Activated T-helper 9 cell treated with anti-CD3 and anti-CD28 coated beads, Interleukin-2, amount 50 U/mL, for 16 hours (primary cell): ENCODE measurements around the gene PRICKLE2.

Source experiments
- DNase-seq: peaks from one replicate; pipeline ENCODE4 v3.0.0-alpha.2; 2020; ENCODE audit warnings: low read depth

The PRICKLE2 gene

DNA sequence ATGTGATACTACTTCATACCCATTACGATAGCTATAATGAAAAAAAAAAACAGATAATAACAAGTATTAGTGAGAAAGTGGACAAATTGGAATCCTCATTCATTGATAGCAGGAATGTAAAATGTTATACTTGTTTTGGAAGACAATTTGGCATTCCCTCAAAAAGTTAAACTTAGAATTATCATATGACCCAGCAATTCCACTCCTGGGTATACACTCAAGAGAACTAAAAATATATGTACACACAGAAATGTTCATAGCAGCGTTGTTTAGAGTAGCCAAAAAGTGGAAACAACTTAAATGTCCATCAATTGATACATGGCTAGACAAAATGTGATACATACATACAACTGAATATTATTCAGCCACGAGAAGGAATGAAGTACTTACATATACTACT, 69.9 kb downstream of the PRICKLE2 start:
- no peak for DNase-seq

DNA sequence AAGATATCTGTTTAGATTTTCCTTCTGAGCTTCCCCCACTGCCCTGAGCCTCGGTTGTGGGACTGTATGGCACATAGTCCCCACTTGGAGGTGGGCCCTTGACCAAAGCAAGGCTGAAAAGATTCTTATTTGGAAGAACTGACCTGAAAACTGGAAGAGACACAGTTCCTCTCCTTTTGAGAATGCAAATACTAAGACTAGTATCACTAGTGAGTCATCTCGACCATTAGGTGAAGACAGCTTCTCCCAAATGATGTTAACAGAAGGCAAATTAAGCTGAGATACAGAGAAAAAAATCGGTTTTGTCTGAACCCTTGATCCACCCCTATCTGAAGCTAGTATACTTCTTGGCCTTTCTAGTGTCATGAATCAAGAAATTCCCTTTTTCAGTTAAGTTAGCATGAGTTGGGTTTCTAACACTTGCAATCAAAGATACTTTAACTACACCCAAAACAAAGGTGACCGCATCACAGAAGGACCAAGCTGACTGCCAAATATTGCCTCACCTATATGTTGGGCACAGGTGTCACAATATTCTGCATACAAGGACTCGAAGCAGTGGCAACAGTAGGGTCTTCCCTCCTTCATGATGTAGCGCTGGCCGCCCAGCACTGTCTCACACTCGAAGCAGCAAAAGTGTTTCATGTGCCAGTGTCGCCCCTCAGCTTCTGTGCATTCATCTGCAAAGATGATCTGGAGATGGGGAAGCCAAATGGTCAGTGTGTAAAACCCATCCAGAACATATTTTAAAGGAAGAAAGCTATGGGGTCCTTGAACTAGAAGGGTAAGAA, 72.4 kb downstream of the PRICKLE2 start:
- DNase-seq, result no peak

DNA sequence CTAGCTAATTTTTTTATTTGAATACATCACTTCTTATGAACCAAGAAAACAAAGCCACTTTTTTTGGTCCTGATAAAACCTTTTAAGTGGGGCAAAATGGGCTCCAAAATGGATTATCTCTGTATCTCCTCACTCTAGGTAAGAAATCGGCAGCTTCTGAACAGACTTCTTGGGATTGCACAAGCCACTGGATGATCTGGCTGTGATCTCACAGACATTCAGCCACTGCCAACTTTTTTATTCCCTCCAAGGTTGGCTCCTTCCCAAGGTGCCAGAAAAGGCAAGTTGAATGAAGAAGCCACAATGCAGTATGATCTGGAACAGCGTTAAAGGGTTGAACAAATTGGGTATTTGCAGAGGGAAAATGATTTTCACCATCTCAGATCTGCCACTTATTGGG, 73.2 kb downstream of the PRICKLE2 start:
- no peak for DNase-seq

DNA sequence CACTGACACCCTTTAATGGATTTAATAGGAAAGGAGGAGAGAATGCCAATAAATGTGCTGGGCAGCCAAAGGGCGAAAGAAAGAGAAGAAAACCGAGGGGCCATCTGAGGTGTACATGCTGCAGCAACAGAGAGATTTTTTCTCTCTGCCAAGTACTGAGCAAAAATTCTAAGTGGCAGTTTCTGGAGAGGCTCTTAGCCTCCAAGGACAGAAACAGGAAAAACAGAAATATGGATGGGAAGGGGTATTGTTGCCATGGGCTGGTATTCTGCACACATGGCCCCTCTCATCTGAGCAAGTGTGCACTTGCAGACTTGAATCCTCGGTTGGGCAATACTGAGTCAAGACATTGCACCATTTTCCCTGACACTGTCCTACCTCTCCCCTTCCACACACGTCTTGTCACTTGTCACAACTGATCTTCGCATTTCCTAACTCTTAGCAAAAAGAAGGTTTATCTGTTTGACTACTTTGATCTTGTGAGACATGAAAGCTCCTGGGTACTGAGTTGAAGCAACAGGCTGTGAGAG, 73.9 kb downstream of the PRICKLE2 start:
- no peak for DNase-seq

DNA sequence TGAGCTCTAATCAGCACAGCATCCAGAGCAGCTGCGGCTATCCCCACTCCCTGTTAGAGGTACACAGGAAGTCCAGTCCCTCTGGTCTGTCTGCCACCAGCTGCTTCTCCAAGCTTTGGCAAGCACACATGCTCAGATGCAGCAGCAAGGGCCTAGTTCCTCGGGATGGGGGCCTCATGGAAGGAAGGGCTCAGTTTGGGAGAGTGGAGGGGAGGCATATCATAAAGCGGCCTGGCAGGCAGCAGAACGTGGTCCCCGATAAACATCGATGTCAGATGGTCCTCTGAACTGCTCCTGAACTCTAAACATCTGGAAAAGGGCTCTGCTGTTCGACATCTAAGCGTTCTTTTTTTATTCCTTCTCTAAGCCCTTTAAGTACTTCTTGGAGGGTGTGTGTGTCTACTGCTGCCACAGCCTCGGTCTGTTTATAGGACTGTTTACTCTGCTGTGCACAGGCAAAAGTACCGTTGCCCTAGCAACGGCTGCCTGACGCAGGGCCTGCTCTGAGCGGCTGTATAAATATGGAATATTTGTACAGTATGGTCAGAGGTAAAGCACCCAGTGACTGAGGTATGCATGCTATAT, 74.6 kb downstream of the PRICKLE2 start:
- no peak for DNase-seq

DNA sequence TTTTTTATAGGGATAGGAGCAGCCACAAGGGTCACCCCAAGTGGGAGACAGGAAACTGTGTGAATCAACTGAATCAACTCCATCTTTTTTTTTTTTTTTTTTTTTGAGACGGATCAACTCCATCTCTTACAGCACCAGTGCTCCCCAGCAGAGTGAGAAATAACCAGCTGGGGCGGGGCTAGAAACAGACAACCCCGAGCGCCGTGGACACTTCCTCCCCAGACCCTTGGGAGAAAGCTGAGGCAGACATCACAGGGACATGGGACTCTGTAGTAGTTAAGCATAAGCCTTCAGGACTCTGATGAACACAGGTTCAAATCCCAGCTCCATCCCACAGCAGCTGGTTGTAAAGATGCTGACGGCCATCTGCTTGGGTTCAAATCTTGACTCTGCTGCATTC, 75.4 kb downstream of the PRICKLE2 start:
- DNase-seq, result no peak

DNA sequence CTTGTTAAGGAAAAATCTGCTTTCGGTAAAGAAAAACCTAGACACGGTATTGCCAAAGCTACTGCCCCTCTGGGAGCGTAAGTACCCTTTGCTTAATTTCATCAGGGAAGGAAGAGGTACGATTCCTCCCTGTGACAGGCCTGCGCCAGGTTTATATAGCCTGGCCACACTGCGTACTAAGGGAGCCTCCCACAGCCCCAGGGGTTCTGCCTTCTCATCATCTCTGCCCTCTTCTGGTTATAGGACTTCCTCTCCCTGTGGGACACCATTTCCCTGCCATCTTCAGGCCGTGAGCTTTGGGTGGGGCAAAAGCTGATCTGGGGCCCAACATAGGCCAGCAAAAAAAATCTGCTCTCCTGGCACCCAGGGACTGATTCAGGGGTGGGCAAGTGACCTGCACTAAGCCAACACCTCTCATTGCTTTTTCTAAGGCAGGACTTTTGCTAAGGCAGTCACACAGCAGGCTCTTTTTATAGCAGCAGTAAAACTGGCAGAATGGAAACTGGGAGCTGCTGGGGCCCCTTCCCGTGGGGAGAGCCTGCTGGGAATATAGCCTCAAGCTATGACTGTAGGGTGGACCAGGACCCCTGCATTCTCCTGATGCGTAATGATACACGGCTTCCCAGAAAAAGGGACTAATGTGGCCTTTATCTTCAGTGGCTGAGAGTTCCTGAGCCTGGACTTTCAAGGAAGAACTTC, 76.2 kb downstream of the PRICKLE2 start:
- no peak for DNase-seq

DNA sequence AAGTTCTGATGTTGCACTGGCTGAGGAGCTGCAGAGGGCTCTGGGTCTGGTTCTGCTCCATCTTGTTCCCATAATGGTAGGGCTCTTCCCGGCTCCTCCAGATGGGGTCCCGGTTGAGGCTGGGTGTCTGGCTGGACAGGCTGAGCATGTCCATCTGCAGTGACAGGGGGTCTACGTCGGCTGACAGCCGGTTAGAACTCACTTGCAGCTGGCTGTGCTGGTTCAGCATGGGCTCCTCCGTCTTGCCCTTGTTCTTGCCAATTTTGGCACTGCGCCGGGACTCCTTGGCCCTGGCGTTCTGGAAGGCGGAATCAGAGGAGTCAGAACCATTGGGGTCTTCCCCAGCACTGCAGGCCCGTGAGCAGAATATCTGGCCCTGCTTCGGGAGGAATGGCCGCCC, 78.1 kb downstream of the PRICKLE2 start:
- no peak for DNase-seq

DNA sequence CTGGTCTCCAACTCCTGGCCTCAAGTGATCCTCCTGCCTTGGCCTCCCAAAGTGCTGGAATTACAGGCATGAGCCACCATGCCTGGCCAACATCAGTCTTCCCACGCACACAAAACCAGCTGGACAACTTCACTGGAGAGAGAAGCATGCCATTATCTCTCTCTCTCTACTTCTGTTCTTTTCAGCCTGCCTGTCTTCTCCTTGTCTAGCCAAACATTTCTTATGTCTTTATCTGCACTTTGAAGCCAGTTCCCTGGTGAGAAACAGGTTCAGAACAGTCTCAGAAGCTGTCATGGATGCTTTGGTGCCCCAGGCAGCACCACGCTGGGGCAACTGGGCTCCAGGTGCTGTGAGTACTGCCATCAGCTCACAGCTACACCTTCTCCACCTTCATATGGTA, 79.8 kb downstream of the PRICKLE2 start:
- no peak for DNase-seq

DNA sequence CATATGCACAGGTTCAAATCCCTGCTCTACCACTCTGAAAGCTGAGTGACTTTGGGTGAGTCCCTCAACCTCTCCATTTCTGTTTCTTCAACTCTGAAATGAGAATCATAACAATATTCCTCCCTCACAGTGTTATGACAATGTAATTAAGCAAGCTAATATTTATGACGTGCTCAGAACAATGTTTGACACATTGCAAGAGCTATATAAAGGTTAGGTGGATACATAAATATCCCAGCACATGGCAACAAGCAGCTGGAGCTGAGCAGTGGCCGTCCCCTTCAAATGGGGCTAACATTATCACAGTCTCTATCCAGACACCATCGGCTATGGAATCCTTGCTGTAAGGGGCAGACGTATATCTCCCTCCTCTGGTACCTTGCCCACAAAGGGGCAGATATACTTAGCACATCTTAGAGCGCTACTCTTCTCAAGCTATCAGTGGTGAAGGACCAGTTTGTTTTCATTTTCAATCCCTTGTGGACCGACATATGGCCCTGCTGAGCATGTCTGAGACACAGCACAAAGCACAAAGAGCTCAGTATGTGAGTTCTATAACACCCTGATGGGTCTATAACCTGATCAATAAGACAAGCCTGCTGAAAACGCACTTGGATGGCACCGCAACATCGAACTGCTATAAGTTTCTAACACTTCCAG, 80.9 kb downstream of the PRICKLE2 start:
- DNase-seq, result no peak

DNA sequence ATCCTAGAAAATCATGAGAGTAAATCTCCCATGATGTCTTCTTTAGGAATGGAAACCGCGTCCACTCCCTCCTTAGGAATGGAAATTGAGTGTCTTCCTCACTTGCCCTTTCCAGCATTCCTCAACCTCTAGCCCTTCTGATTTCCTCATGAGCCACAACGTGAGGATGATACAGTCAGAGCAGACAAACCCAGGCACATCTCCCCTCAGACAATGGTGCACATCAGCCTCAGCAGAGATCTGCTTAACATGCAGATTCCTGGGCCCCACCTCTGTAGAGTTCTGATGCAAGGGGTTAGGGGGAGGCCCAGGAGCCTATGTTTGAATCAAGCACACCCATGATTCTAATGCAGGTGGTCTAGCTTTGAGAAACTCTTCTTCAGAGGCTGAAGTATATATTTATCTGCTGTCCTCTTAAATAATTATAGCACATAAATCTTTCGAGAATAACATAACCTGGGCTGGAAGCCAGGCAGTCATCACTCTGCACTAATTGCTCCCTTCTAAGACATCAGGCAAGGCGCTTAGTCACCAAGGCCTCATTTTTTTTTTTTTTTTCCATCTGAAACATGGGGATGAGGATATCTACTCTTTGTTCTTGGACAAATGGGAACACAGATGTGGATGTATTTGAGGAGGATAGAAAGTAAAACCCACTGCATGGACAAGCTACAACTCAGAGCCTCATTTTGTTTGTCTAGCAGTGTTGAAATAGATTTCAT, 81.7 kb downstream of the PRICKLE2 start:
- no peak for DNase-seq

DNA sequence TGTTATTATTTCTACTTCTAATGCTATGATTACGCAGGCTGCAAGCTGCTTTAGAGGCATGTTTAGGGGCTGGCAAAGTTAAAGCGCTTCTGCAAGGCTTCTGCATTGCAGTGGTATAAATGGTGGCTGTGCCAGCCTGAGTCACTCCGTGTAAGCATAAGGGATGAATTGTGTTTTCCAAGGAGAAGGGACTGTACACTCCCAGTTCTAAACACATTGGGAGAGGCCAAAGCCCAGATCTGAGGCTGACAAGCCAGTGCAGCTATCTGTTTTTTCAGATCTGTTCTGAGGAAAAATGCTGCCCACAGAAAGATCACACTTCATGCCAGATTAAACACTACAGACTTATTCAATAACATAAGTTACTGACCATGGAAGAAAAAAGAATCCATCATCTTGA, 83.8 kb downstream of the PRICKLE2 start:
- no peak for DNase-seq

DNA sequence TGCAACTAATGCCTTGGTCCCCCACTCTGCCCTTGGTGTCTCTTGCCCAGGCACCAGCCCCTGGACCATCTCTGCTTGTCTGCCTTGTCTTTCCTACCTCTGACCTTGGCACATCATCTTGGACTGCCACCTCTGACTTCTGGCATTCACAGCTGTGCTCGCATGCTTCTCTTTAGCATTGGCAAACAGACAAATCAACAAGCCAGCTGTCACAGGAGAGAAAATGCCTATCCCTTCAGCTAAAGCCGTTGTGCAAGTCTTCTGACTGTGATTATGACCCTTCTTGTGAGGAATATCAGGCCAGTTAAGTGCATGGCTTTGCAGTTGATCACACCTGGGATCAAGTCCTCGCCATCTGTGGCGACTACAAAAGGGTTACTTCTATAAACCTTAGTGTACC, 84.6 kb downstream of the PRICKLE2 start:
- DNase-seq, result no peak

DNA sequence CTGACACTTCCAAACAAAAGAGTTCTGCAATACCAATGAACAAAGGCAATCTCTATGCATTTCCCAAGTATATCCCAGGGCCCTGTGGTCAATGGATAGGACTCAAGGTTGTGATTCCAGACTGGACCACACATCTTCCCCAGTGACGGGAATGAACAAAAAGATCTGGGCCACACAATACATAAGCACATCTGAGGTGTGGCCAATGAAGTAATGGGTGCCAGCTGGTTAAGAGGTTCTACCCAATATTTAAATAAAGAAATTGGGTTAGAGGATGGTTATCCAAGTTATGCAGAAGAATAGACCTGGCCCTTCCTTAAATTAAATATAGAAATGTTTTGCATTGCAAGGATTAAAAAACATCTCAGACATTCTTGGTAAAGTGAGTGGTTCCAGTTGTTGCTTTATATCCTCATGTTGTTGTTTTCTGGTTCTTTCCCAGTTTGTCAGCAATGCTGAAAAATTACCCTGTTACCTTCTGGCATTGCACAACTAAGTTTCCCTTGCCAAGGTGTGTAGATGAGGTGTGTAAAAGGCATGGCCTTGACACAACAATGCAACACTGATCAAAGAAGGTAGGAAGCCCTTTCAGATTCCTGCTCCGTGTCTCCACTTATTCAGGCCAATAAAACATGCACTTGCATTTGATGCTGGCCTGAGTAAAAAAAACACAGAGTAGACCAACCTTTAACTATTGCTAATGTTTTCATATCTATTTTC, 86.5 kb downstream of the PRICKLE2 start:
- no peak for DNase-seq

DNA sequence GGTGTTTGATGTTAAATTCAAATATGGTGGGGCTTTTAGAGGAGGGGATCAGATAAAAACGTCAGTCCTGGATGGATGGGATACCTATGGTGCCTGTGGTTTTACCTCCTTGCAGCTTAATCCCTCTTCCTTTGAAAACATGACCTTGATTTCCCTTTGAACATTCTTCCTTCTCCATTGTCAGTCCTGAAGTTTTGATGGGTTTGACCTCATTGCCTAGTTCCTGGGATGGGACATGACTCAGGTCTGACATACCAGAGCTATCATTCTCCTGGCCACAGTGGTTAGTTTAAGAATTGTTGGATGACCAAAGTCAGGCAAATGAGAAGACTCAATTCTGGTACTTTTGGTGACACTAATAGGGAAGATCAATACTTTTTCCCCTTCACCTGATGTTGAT, 87.2 kb downstream of the PRICKLE2 start:
- DNase-seq, result no peak

DNA sequence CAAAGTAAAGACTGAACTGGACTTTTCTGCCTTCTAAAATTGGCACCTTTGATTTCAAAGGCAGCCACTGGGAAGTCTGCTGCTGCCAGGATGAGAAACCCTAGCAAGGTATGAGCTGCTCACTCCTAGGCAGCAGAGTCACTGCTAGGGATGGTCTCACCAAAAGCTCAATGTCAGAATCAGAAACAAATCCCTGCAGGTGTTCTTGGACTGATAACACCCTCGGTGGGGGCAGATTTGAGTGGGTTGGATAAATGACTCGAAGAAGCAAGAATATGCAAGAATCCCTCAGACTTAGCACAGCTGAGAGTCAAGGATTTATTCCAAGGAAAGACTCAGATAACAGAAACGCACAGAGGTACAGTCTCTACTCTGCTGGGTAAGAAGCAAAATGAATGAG, 90.4 kb downstream of the PRICKLE2 start:
- no peak for DNase-seq

DNA sequence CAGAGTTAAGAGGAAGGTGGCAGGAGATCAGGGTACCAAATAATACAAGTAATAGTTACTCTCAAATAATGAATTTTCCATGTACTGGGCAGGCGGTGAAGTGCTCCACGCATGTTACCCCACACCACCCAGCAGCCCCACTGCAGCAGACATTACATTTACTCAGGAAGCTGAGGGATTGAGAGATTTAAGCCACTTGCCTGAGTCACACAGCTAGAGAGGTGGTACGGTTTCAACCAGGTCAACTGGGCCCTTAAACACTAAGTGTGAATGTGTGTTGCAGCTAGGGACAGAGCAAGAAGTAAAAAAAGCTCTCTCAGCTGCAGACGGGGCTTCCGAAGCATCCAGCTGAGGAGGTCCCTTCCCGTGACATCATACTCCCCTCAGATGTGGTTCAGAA, 91.3 kb downstream of the PRICKLE2 start:
- DNase-seq, result no peak

DNA sequence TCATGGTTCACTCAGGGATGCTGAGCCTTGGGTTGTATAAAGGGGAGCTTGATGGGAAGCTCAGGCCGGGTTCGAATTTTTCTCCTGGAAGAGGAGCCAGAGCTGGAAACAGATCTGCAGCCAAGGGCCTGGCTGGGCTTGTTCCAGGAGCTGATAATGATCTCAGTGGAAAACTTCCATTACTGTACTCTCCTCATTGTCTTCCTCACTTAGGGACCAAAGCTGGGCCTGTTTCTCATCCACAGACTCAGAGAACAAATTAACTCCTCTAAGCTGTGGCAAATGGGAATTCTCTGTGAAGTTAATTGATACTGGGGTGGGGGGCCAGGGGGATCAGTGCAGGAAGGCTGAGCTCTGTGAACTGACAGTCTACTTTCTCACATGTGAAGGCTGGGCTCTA, 92.0 kb downstream of the PRICKLE2 start:
- no peak for DNase-seq

DNA sequence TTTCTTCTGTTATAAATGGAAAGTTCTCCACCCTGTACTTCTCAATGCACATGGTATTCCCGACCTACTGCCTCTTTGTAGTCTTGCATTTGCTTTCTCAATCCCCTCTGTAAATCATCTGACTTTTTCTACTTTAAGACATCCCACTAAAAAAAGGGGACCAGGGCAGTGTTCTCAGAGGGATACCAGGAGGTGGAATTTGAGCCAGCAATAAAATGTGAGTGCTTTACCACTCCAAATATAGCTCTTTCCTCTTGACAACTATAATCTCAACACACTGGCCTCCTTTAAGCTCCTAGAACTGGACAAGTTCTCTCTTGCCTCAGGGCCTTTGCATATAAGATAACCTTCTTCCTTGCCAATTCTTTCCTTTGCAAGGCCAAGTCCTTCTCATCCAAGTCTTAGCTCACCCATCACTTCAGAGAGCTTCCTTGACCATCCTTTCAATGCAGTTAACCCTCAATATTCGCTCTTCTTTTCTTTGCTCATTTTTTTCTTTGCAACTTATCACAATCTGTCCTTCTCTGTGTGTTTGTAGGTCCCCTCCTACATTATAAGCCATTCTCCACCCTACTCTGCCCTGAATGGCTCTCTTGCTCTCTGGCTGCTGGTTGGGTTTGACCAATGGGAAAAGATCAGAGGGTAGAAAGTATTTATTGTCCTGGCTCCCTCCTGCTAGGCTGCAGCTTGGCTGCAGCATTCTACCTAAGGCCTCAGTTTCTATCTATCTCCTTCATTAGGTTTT, 93.4 kb downstream of the PRICKLE2 start:
- no peak for DNase-seq

DNA sequence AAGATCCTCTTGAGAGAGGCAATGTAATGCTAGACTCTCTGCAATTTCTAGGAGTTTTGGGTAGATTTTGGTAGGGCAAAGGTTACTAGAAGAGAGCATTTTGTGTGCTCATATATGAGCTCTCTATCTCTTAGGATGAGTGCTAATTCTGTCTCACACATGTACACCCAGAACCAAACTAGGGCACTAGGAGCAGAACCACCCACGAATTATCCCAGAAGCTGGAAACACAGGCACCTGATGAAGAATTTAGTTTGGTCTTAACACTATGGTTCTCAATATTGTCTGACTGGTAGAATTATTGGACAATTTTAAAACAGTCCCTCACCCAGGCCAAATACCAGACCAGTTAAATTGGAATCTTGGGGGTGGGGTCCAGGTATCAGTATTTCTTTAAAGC, 94.8 kb downstream of the PRICKLE2 start:
- no peak for DNase-seq

DNA sequence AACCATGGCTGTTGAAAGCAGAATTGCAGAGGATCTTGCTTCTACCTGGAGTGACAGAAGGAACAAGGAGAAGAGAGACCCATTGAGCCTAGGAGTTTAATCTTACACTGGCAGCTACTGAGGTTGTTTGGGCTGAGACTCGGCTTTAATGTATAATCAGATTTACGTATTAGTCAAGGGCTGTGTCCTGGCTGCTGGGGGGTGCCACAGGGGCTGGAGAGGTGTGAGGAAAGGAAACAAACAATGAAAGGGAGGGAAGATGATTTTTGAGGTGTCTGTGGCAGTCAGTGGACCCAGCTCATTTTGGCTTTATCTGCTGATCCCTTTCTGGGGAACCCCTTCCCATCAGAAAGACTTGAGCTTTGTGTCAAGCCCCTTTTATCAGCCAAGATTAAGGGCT, 95.7 kb downstream of the PRICKLE2 start:
- no peak for DNase-seq
